GM12878 (cell line): ENCODE data around the gene C3orf38. TPM values are rescaled to one million over a fixed set of nuclear protein-coding genes. Genes with fewer than 3 reads are reported as not detected.

Source experiments
- BCL11A ChIP-seq: IDR thresholded peaks from 2 replicates; pipeline ENCODE4 v1.6.1; 2011; ENCODE audit warnings: low read depth, low read length
- BHLHE40 ChIP-seq, 2 experiments: fragments of 450-650 bp in 1 of 2; IDR thresholded peaks; 2 replicates each; pipeline ENCODE4 v1.6.1; 2011 to 2017; ENCODE audit warnings: low read depth in 2 of 2, borderline replicate concordance in 1 of 2, improper control_type of control experiment in 1 of 2, low read length in 1 of 2, mild to moderate bottlenecking in 1 of 2
- BRCA1 ChIP-seq: IDR thresholded peaks from 2 replicates; pipeline ENCODE4 v1.6.1; 2011; ENCODE audit warnings: low read depth, low read length, improper control_type of control experiment
- EP300 ChIP-seq, 2 experiments: fragments of 150-350 bp in 1 of 2; IDR thresholded peaks; 2 replicates each; pipeline ENCODE4 v1.6.1; 2011 to 2012; ENCODE audit warnings: low read depth in 2 of 2, low read length in 2 of 2, borderline replicate concordance in 1 of 2, improper control_type of control experiment in 1 of 2, inconsistent platforms in 1 of 2; ENCODE audit not compliant: control insufficient read depth in 1 of 2
- HDAC6 ChIP-seq: fragments of 200-600 bp; sonication (generic); IDR thresholded peaks from one replicate; pipeline ENCODE4 v1.8.0; 2017; ENCODE audit warnings: antibody characterized with exemption; ENCODE audit not compliant: unreplicated experiment
- HDGF ChIP-seq: fragments of 450-650 bp; IDR thresholded peaks from 2 replicates; pipeline ENCODE4 v1.6.1; 2016; ENCODE audit warnings: antibody characterized with exemption
- HSF1 ChIP-seq: fragments of 150-350 bp; IDR thresholded peaks from 2 replicates; pipeline ENCODE4 v1.6.1; 2014; ENCODE audit warnings: mild to moderate bottlenecking, low read depth, low read length
- IKZF1 ChIP-seq: fragments of 450-650 bp; conservative IDR thresholded peaks from 2 replicates; pipeline ENCODE4 v1.6.1; 2017; ENCODE audit warnings: antibody characterized with exemption, mild to moderate bottlenecking
- KAT2A ChIP-seq: conservative IDR thresholded peaks from 2 replicates; pipeline ENCODE4 v1.6.1; 2011; ENCODE audit warnings: low read depth, low read length; ENCODE audit not compliant: control insufficient read depth
- MXI1 ChIP-seq: fragments of 150-350 bp; IDR thresholded peaks from 2 replicates; pipeline ENCODE4 v1.6.1; 2011; ENCODE audit warnings: low read depth, mild to moderate bottlenecking, inconsistent platforms, low read length, improper control_type of control experiment
- MYB ChIP-seq: fragments of 150-350 bp; IDR thresholded peaks from 2 replicates; pipeline ENCODE4 v1.6.1; 2014; ENCODE audit warnings: mild to moderate bottlenecking, low read depth, low read length, borderline replicate concordance
- SIX5 ChIP-seq: IDR thresholded peaks from 2 replicates; pipeline ENCODE4 v1.6.1; 2011; ENCODE audit warnings: mild to moderate bottlenecking, low read depth, low read length, moderate library complexity; ENCODE audit not compliant: severe bottlenecking
- SKIL ChIP-seq: fragments of 450-650 bp; IDR thresholded peaks from 2 replicates; pipeline ENCODE4 v1.6.1; 2017; ENCODE audit warnings: mild to moderate bottlenecking, low read depth, inconsistent platforms; ENCODE audit not compliant: poor library complexity, severe bottlenecking
- SP1 ChIP-seq: IDR thresholded peaks from one replicate; pipeline ENCODE4 v1.6.1; 2011; ENCODE audit warnings: low read depth, low read length
- SUPT20H ChIP-seq: IDR thresholded peaks from 2 replicates; pipeline ENCODE4 v1.6.1; 2011; ENCODE audit warnings: low read depth, mild to moderate bottlenecking, low read length, moderate library complexity, borderline replicate concordance; ENCODE audit not compliant: control insufficient read depth
- TBL1XR1 ChIP-seq: IDR thresholded peaks from 2 replicates; pipeline ENCODE4 v1.6.1; 2012; ENCODE audit warnings: low read depth, low read length, improper control_type of control experiment
- polyA plus RNA-seq, 11 experiments: library from polyadenylated mRNA; depleted of rRNA in 4 of 11; unstranded in 6 of 11; stranded (reverse) in 5 of 11; fragments of >200 nt; fragmentation: Nextera tagmentation in 4 of 11; fragmentation: Illumina TruSeq in 1 of 11; extraction: Ambion mirVana in 4 of 11; extraction: Trizol in 1 of 11; gene quantifications; 1 replicate in 1 of 11; 2 replicates in 10 of 11; pipeline versions ENCODE4 v1.2.1 to v1.2.3, GENCODE V29; 2011 to 2016; ENCODE audit warnings: inconsistent platforms in 2 of 11, missing spikeins in 2 of 11, low read depth in 1 of 11
- total RNA-seq, 4 experiments: library from RNA; depleted of rRNA in 3 of 4; stranded (reverse); fragments of >200 nt in 3 of 4; fragmentation: Illumina TruSeq in 1 of 4; extraction: Trizol in 1 of 4; gene quantifications; 2 replicates each; pipeline versions ENCODE4 v1.2.1 to v1.2.3, GENCODE V29; 2013 to 2021

C3orf38 gene
- total and polyA plus RNA-seq, 10 of the 15 experiments (the other 5 are each of a cell fraction or from before 2014, with no cell fraction given) = 23.0 to 47.9 (median 31.5) TPM

GRCh38 chr3:88149509-88150362 lies at the start of gene C3orf38 (continued):
- TF ChIP-seq EP300 (IDR thresholded peaks at IDR 0.05; ENCODE audit: borderline replicate concordance in 1 of 2, control insufficient read depth in 1 of 2, low read depth in 2 of 2, low read length in 2 of 2) (no peak), KAT2A (no peak), HDAC6 (peak; percentile 66), HDGF (peak; percentile 76; the same call in 1 of the 2 replicates), MYB (peak; percentile 20; the same call in 1 of the 2 replicates), BRCA1 (no peak), SKIL (no peak), BHLHE40 (IDR thresholded peaks at IDR 0.05; ENCODE audit: borderline replicate concordance in 1 of 2, low read depth in 2 of 2, low read length in 1 of 2) (peak; percentile 32 to 69; a peak in 3 of 4 replicates), HSF1 (no peak), SUPT20H (no peak), BCL11A (no peak), TBL1XR1 (peak; percentile 78; the same call in 1 of the 2 replicates), MXI1 (peak; percentile 56), IKZF1 (peak; percentile 95), SP1 (peak; percentile 27), SIX5 (peak; percentile 52)
